Measurements from ENCODE around the gene UQCC2. TPM values are rescaled to one million over a fixed set of nuclear protein-coding genes. Genes with fewer than 3 reads are reported as not detected.

Gene UQCC2
- total and polyA plus RNA-seq, 2 of the 8 experiments (the other 6 are each of a cell fraction or from before 2014, with no cell fraction given): 52.1 to 104 TPM

DNA sequence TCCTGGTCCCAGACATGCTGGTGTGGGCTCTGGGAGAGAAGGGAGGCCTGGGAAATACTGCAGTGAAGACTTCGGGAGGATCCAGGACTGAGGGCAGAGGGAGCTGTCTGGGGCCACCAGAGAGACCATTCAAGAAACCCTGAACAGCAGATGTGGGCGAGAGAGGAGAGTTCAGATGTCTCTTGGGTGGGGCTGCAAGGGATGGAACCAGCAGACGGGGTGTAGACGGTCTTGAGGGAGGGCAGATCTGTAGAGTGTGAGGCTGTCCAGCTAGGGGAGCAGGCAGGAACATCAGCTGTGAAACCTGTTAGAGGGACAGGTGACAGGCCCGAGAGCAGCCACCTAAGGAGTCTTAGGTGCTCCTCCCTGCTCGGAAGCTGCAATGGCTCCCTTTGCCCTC is 51.5 kb downstream of the UQCC2 start (continued):
- TF ChIP-seq, protein P1, sequence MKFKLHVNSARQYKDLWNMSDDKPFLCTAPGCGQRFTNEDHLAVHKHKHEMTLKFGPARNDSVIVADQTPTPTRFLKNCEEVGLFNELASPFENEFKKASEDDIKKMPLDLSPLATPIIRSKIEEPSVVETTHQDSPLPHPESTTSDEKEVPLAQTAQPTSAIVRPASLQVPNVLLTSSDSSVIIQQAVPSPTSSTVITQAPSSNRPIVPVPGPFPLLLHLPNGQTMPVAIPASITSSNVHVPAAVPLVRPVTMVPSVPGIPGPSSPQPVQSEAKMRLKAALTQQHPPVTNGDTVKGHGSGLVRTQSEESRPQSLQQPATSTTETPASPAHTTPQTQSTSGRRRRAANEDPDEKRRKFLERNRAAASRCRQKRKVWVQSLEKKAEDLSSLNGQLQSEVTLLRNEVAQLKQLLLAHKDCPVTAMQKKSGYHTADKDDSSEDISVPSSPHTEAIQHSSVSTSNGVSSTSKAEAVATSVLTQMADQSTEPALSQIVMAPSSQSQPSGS (IDR thresholded peaks at IDR 0.05; ENCODE audit: low read length): no peak
- TF ChIP-seq EGR1 (IDR thresholded peaks at IDR 0.05; ENCODE audit: borderline replicate concordance, low read depth, low read length): no peak
